ENCODE measurements around the gene CHN2. TPM values are rescaled to one million over a fixed set of nuclear protein-coding genes. Genes with fewer than 3 reads are reported as not detected.

CHN2 gene
- total RNA-seq, 4 donors from 2014 or later = 7.6 to 15.3 (median 10.0) TPM

DNA sequence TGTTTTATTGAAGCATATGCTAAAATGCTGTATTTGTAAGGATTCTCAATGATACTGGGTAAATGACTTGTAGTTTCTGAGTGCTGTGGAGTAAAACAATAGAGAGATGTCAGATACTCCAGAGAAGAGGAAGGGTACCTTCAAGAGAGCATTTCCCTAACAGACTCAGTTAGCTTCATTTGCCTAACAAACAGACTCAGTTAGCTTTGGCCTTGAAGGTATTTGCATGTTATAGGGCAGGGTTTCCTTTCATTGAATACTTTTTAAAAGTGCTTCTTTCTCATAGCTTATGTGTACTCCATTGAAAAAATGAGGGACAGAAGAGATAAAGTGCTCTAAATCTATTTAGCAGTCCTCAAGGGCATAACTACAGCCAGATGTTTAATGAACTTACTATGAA lies 101.8 kb downstream of the CHN2 start:
- Histone ChIP-seq H3K4me3 (no peak overlapping the region), H3K36me3 (no peaks in the 10 kb centered on the region), H3K9me3 (no peaks in the 10 kb centered on the region), H3K27me3 (no peaks in the 10 kb centered on the region), H3K27ac (no peak overlapping the region), H3K4me1 (no peaks in the 10 kb centered on the region)
- TF ChIP-seq EP300 (IDR thresholded peaks at IDR 0.05) (no peak), POLR2A (IDR thresholded peaks at IDR 0.05) (no peak), POLR2AphosphoS5 (IDR thresholded peaks at IDR 0.05) (no peak)
- TF ChIP-seq, protein P1, sequence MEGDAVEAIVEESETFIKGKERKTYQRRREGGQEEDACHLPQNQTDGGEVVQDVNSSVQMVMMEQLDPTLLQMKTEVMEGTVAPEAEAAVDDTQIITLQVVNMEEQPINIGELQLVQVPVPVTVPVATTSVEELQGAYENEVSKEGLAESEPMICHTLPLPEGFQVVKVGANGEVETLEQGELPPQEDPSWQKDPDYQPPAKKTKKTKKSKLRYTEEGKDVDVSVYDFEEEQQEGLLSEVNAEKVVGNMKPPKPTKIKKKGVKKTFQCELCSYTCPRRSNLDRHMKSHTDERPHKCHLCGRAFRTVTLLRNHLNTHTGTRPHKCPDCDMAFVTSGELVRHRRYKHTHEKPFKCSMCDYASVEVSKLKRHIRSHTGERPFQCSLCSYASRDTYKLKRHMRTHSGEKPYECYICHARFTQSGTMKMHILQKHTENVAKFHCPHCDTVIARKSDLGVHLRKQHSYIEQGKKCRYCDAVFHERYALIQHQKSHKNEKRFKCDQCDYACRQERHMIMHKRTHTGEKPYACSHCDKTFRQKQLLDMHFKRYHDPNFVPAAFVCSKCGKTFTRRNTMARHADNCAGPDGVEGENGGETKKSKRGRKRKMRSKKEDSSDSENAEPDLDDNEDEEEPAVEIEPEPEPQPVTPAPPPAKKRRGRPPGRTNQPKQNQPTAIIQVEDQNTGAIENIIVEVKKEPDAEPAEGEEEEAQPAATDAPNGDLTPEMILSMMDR (IDR thresholded peaks at IDR 0.05) = no peak
- ATAC-seq = no peak

DNA sequence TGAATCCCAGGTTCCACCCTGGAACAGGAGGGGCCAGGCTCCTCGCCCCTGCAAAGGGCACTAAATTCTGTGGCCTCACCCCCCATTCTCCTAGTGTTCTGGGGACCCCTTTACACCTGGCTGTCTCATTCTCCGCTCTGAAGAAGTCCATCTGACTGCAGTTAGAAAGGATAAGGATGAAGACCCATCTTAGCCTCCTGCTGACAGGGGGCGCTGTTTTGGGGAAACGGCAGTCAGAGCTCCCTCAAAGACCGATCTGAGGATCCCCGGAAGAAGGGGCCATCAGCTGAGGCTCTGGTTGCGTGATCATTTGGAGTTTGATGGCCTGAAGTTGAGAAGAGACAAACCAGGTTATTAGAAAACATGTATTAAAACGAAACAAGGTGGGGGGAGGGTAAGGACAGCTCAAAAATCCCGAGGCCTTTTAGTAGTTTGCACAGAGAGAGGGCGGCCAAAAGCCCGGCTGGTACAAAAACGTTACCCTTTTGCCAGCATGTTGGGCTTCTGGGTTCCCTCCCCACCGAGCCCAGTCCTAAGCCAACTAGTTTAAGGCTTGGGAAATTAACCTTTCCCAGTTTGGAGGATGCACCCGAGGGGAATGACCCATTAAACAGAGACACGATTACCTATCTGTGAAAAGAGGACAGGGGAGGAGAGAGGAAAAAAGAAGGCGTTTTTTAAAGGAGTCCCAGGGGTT lies 102.8 kb downstream of the CHN2 start:
- no peaks in the 10 kb centered on the region for H3K4me1 ChIP-seq
- H3K27ac ChIP-seq = no peak overlapping the region
- ATAC-seq = no peak
- no peak overlapping the region for H3K4me3 ChIP-seq
- H3K9me3 ChIP-seq = no peaks in the 10 kb centered on the region
- H3K36me3 ChIP-seq = no peaks in the 10 kb centered on the region
- TF ChIP-seq EP300 (IDR thresholded peaks at IDR 0.05) (no peak), POLR2AphosphoS5 (IDR thresholded peaks at IDR 0.05) (no peak), POLR2A (IDR thresholded peaks at IDR 0.05) (no peak)
- TF ChIP-seq, protein P1 (IDR thresholded peaks at IDR 0.05) = no peak
- WGBS, 2 donors (ENCODE audit: low coverage in 1 of 2) = 79 to 83% methylated on average over 9 of the region's 16 CpGs
- no peaks in the 10 kb centered on the region for H3K27me3 ChIP-seq

- ATAC-seq = no peak
- Histone ChIP-seq H3K9me3 (no peaks in the 10 kb centered on the region), H3K27me3 (no peaks in the 10 kb centered on the region), H3K4me3 (no peak overlapping the region), H3K27ac (no peak overlapping the region), H3K4me1 (no peaks in the 10 kb centered on the region), H3K36me3 (no peaks in the 10 kb centered on the region)
- no peak for TF ChIP-seq EP300 (IDR thresholded peaks at IDR 0.05)
- TF ChIP-seq POLR2AphosphoS5 (IDR thresholded peaks at IDR 0.05) = no peak
- 85 to 89% methylated on average over 6 of the region's 6 CpGs for WGBS, 2 donors (ENCODE audit: low coverage in 1 of 2)
These were observed 104.5 kb downstream of the CHN2 start for GRCh38 chr7:29299086-29299485.

GRCh38 chr7:29300026-29300480 lies 105.5 kb downstream of the CHN2 start:
- no peaks in the 10 kb centered on the region for H3K4me1 ChIP-seq
- no peak overlapping the region for H3K4me3 ChIP-seq
- no peak for ATAC-seq
- 19 to 43% methylated on average over 3 to 4 of the region's 4 CpGs for WGBS, 2 donors (ENCODE audit: low coverage in 1 of 2)
- no peaks in the 10 kb centered on the region for H3K36me3 ChIP-seq
- no peak for TF ChIP-seq POLR2AphosphoS5 (IDR thresholded peaks at IDR 0.05)
- TF ChIP-seq, protein P1 (IDR thresholded peaks at IDR 0.05) = no peak
- no peaks in the 10 kb centered on the region for H3K9me3 ChIP-seq
- no peaks in the 10 kb centered on the region for H3K27me3 ChIP-seq
- no peak overlapping the region for H3K27ac ChIP-seq

GRCh38 chr7:29300649-29301048 lies 106.1 kb downstream of the CHN2 start:
- Histone ChIP-seq H3K36me3 (no peaks in the 10 kb centered on the region), H3K4me3 (no peak overlapping the region), H3K4me1 (no peaks in the 10 kb centered on the region), H3K27ac (no peak overlapping the region), H3K9me3 (no peaks in the 10 kb centered on the region), H3K27me3 (no peaks in the 10 kb centered on the region)
- WGBS, 2 donors (ENCODE audit: low coverage in 1 of 2) = 63 to 84% methylated on average over 1 of the region's 1 CpG
- ATAC-seq = no peak
- TF ChIP-seq POLR2A (IDR thresholded peaks at IDR 0.05) = no peak
- no peak for TF ChIP-seq POLR2AphosphoS5 (IDR thresholded peaks at IDR 0.05)
- no peak for TF ChIP-seq EP300 (IDR thresholded peaks at IDR 0.05)
- TF ChIP-seq, protein P1 (IDR thresholded peaks at IDR 0.05) = no peak
